GM18498 (cell line): ENCODE results near the gene NSMF.
A peak's percentile ranks its signal among the peaks of the same experiment; 100 is the strongest.
"Not testable (repeated sequence)": the region's sequence is repeated elsewhere in the genome, so short reads cannot be mapped to it uniquely, and the experiment has no call there.

Experiments
- ATAC-seq: cut with Tn5 transposase; IDR thresholded peaks from one replicate; pipeline ENCODE4 v1.9.1; 2021; ENCODE audit warnings: mild to moderate bottlenecking, moderate library complexity; ENCODE audit not compliant: unreplicated experiment

The NSMF gene

DNA sequence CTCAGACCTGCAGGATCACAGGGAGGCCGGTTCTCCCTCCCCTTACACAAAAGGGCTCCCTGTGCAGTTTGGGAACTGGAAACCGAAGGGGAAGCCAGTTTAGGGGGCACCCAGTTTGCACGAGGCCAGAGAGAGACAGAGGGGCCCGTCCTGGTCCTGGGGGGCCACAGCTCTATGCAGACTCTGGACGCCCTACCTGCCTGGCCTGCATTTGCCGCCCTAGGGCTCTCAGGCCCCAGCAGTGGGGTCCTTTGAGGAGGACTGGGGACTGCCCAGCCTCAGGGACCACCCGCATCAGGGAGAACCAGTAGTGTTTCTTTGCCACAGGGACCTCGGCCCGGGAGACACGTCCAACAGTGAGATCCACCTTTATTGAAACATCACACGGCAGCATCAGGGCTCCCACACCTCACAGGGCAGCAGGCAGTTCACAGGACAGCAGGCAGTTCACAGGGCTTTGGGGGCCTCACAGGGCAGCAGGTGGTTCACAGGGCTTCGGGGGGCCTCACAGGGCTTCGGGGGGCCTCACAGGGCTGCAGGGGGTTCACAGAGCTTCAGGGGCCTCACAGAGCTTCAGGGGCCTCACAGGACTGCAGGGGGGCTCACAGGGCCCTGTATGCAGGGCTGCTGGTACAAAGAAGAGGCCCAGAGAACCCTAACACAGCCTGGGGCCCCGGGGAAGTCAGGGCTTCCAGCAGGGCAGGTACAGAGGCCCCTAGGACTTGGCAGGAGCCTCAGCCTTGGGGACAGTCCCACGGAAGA, 648 bp upstream of the NSMF start:
- ATAC-seq, result no peak

DNA sequence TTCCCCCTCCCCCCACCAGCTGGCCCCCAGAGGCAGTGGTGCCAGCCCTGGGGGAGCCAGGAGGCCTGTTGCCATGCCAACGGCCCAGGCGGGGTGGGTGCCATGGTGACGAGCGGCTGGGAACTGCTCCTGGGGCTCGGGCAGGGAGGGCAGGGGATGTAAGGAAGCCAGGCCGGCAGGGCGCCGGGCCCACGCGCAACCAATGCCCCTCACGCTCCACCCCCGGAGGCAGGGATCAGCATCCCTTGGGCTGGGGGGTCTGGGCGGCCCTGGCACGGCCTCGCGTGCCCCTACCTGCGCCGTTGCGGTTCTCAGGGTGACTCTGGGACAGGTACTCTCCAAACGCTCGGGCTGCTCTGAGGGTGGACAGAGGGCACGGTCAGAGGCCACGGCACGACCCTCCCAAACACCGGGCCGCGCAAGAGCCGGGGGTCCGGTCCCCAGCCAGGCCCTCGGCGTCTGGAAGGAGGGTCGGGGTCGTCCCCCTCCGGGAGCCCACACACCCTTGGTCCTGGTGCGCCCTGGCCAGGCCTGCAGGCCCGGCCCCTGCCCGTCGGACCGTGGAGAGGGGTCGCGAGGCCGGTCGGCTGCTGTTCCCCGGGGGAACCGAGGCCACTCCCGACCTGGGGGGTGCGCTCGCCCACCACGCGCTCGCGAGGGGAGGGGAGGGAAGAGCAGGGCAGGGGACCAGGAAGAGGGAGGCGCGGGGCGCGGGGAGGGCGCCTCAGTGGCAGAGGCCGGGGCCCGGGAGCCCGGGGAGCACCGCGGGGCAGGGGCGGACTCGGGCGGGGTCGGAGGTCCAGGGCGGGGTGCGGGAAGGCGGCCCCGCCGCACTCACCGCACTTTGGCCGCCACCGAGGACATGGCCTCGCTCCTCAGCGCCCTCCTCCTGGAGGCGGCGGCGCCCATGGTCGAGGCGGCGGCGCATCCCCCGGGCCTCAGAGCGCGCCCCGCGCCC, 661 bp downstream of the NSMF start:
- no peak for ATAC-seq

- no peak for ATAC-seq
Measured at GRCh38 chr9:137457406-137458193, 1.5 kb downstream of the NSMF start.

DNA sequence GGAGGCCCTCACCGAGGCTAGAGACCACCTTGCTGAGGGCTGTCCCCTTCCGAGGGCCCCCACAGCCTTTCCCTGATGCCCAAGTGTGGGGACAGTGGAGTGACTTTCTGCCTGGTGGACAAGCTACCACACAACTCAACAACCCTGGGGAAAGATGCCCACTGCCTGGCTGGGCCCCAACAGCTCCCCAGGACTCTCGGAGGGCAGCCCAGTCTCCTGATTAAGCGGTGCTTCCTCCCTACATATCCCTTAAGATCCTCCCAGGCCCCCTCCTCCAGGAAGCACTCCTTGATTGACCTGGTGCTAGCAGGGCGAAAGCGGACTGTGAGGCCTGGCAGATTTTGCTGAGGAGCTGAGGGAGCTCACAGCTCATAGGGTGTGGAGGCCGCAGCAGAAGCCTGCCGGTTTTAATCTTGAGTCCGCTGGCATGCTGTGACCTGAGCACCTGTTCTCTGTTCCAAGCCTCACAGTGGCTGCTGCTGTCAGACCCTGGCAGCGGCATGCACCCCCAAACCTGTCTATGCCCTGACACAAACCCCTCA, 2.2 kb downstream of the NSMF start:
- ATAC-seq, result no peak

DNA sequence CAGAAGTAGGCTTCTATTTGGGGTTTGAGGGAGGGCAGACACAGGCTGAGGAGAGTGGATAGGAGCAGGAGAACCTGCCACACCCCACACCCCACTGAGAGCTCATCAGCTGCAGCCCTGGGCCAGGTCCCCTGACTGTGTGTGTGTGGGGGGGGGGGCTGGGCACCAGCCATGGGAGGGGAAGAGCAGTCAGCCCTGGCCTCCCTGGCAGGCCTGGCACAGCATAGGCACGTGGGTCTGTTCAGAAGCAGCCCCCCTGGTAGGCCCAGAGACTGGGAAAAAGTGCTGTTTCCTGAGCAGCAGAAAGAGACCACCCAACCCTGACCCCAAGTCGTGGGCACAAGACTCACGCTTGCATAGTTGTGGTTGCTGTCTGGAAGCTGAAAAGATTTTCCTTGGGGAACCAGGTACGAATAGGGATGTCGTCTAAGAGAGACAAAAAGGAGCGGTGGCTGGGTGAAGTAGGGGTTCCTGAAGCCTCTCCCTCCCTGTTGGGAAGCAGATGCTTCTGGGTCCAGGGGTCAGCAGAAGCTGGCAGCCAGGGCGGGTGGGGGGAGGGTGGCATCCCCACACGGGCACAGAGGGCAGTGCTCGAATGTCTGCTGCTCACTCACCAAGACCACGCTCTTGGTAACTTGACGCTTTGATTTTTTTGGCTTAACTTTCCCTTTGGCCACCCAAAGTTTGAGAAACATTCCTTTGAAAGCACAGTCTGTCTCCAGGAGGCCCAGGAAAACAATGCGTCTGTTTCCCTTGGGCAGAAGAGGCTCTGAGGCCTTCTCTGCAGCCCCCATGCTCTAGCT, 2.9 kb downstream of the NSMF start:
- ATAC-seq, result no peak

GRCh38 chr9:137455359-137455991, 3.7 kb downstream of the NSMF start:
- no peak for ATAC-seq

DNA sequence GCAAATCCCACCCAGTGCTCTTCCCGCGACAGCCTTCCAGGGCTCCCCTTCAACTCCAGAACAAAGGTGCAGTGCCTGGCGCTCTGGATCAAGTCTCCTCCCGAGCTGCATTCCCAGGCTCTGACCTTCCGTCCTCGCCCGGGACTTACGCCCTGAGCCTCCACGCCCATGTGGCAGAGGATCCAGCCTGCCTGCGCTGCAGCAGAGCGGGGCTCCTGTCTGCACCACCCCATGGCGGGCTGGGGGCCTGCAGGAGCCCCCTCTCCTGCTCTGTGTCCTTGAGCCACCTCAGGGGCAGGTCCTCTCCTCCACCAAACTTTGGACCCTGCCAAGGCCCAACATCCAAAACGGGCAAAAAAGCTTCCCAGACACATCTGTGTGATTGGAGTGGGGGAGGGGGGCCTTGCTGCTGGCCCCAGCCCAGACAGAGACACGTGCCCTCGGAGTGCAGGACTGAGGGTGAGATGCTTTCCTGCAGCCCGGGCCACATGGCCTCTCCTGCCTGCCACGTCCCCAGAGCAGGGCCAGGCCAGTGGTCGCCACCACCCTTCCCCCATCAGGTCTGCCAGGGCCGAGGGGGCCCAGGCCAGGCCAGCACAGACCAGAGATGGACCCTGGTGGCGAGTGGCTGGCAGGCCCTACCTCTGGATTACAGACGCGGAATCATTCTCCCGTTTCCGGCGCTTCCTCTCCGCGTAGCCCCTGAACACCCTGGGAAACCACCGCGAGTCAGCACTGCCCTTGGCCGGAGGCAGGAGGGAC, 4.4 kb downstream of the NSMF start:
- no peak for ATAC-seq

- ATAC-seq, result peak; percentile 34
Measured at GRCh38 chr9:137454145-137454596, 5.0 kb downstream of the NSMF start.

DNA sequence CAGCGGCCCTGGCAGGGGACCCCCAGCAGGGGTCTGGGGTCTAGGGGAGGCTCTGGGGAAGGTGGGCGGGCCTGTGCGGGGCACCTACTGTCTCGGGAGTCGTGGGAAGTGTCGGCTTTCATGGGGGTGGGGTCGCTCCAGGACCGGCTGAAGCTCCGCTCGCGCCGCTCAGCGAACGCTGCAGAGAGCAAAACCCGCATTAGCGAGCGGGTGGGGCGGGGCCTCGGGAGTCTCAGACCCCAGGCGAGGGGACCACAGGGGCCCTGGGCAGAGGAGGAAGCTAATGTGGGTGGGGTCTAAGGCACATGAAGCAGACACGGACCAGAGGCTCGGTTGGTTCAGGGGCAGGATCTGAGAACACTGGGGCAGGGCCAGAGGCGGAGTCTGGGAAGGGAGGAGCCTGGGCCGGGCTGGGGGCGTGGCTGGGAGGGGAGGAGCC, 5.5 kb downstream of the NSMF start:
- ATAC-seq, result peak; percentile 57

GRCh38 chr9:137452761-137453642, 6.1 kb downstream of the NSMF start:
- no peak for ATAC-seq

GRCh38 chr9:137452006-137452760, 7.0 kb downstream of the NSMF start:
- no peak for ATAC-seq

- not testable (repeated sequence) for ATAC-seq
Measured at GRCh38 chr9:137451264-137452005, 7.7 kb downstream of the NSMF start.

DNA sequence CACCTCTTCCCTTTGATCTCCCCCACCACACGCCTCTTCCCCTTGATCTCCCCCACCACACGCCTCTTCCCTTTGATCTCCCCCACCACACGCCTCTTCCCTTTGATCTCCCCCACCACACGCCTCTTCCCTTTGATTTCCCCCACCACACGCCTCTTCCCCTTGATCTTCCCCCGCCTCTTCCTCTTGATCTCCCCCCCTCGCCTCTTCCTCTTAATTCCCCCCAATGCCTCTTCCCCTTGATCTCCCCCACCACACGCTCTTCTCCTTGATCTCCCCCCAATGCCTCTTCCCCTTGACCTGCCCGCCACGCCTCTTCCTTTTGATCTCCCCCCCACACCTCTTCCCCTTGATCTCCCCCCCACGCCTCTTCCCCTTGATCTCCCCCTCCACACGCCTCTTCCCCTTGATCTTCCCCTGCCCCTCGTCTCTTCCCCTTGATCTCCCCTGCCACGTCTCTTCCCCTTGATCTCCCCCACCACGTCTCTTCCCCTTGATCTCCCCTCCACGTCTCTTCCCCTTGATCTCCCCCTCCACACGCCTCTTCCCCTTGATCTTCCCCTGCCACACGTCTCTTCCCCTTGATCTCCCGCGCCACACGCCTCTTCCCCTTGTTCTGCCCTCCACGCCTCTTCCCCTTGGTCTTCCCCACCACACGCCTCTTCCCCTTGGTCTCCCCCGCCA, 8.5 kb downstream of the NSMF start:
- not testable (repeated sequence) for ATAC-seq

DNA sequence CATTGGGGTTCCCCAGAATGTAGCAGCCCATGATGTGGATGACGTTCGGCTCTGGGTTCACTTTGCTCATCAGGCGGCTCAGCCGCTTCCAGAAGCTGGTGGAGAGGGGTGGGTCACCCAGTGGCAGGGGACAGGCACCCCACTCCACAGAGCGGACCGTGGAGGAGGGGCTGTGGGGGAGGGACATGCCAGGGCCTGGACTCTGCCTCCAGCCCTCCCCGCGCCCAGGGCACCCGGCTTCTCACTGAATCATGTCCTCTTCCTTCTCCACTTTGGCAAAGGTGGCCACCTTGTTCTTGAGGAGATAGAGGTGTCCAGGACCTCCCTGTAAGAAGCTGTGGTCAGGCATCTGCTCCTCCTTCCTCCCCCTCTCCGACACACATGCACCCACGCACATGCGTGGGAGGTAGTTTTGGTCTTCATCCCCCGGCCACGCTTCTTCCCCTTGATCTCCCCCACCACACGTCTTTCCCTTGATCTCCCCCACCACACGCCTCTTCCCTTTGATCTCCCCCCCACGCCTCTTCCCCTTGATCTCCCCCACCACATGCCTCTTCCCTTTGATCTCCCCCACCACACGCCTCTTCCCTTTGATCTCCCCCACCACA, 9.1 kb downstream of the NSMF start:
- ATAC-seq, result no peak
